SK-N-SH (cell line): ENCODE results near the gene UNC50.

Experiments used
- JUND ChIP-seq: IDR thresholded peaks from 2 replicates; pipeline ENCODE4 v1.4.0; 2012
- REST ChIP-seq: IDR thresholded peaks from 2 replicates; pipeline ENCODE4 v1.6.1; 2012; ENCODE audit warnings: mild to moderate bottlenecking, low read depth, low read length, moderate library complexity
- SIN3A ChIP-seq: IDR thresholded peaks from 2 replicates; pipeline ENCODE4 v1.6.1; 2012; ENCODE audit warnings: low read depth, mild to moderate bottlenecking, low read length, moderate library complexity, borderline replicate concordance

GRCh38 chr2:98665677-98666076 lies 57.3 kb downstream of the UNC50 start:
- TF ChIP-seq SIN3A = no peak
- no peak for TF ChIP-seq REST
- no peak for TF ChIP-seq JUND
